Renal cortical epithelial cell (primary cell): Measurements from ENCODE around the gene PSMD3. TPM values are rescaled to one million over a fixed set of nuclear protein-coding genes. Genes with fewer than 3 reads are reported as not detected.
"Not testable (repeated sequence)": the region's sequence is repeated elsewhere in the genome, so short reads cannot be mapped to it uniquely, and the experiment has no call there.

Experiments used
- DNase-seq: peaks from one replicate; pipeline ENCODE4 v3.0.0-alpha.2; 2011; ENCODE audit warnings: low read depth
- total RNA-seq: library from RNA; depleted of rRNA; stranded (reverse); fragments of >200 nt; gene quantifications from 2 replicates; pipeline ENCODE4 v1.2.3, GENCODE V29; 2014

The PSMD3 gene
- 89.6 and 121 TPM in 2 replicates for total RNA-seq

GRCh38 chr17:39980351-39981206 is at the start of gene PSMD3:
TSS of gene PSMD3 (plus strand) at chr17:39980807. CDS start at chr17:39980971, 164 bp downstream.
- peak; percentile 99 for DNase-seq

- no peak for DNase-seq
These were observed 46.7 kb upstream of the PSMD3 start for GRCh38 chr17:39933912-39934311.

GRCh38 chr17:39934324-39934723 is 46.3 kb upstream of the PSMD3 start:
- DNase-seq, result no peak

- DNase-seq, result no peak
These were observed 44.7 kb upstream of the PSMD3 start for GRCh38 chr17:39935909-39936308.

GRCh38 chr17:39937447-39937846 is 43.2 kb upstream of the PSMD3 start:
- DNase-seq, result no peak

- no peak for DNase-seq
These were observed 42.3 kb upstream of the PSMD3 start for GRCh38 chr17:39938140-39938869.

GRCh38 chr17:39939106-39939505 is 41.5 kb upstream of the PSMD3 start:
- no peak for DNase-seq

- no peak for DNase-seq
These were observed 40.8 kb upstream of the PSMD3 start for GRCh38 chr17:39939588-39940419.

- no peak for DNase-seq
These were observed 36.8 kb upstream of the PSMD3 start for GRCh38 chr17:39943702-39944392.

GRCh38 chr17:39944393-39944711 is 36.3 kb upstream of the PSMD3 start:
- DNase-seq, result no peak

- DNase-seq, result no peak
These were observed 33.9 kb upstream of the PSMD3 start for GRCh38 chr17:39946551-39947330.

GRCh38 chr17:39948489-39948828 is 32.1 kb upstream of the PSMD3 start:
- not testable (repeated sequence) for DNase-seq

GRCh38 chr17:39949028-39949427 is 31.6 kb upstream of the PSMD3 start:
- DNase-seq, result peak; percentile 38

- DNase-seq, result no peak
These were observed 29.7 kb upstream of the PSMD3 start for GRCh38 chr17:39950871-39951348.

- no peak for DNase-seq
These were observed 28.5 kb upstream of the PSMD3 start for GRCh38 chr17:39951924-39952679.

GRCh38 chr17:39952680-39953470 is 27.7 kb upstream of the PSMD3 start:
- DNase-seq, result peak; percentile 87

GRCh38 chr17:39953471-39953888 is 27.1 kb upstream of the PSMD3 start:
- no peak for DNase-seq

GRCh38 chr17:39954876-39955275 is 25.7 kb upstream of the PSMD3 start:
- no peak for DNase-seq

GRCh38 chr17:39955726-39956225 is 24.8 kb upstream of the PSMD3 start:
- no peak for DNase-seq
